ENCODE measurements around the gene AK8.

Gene AK8

GRCh38 chr9:132679946-132680625 lies 198.0 kb downstream of the AK8 start:
- TF ChIP-seq ELF4 (IDR thresholded peaks at IDR 0.05) = no peak
- no peak for TF ChIP-seq SP1 (IDR thresholded peaks at IDR 0.05)
- TF ChIP-seq NFRKB (IDR thresholded peaks at IDR 0.05) = no peak
- TF ChIP-seq CTBP1 (IDR thresholded peaks at IDR 0.05; ENCODE audit: borderline replicate concordance) = no peak
- no peak for TF ChIP-seq LEF1 (IDR thresholded peaks at IDR 0.05; ENCODE audit: borderline replicate concordance)
- TF ChIP-seq FOXA1 (IDR thresholded peaks at IDR 0.05) = no peak
- no peak for TF ChIP-seq BHLHE40 (IDR thresholded peaks at IDR 0.05; ENCODE audit: borderline replicate concordance)
- no peak for TF ChIP-seq ARNT (IDR thresholded peaks at IDR 0.05)
- TF ChIP-seq HDGF (IDR thresholded peaks at IDR 0.05; ENCODE audit: borderline replicate concordance) = no peak
- no peak for TF ChIP-seq TARDBP (IDR thresholded peaks at IDR 0.05)
- no peak for TF ChIP-seq SUZ12 (IDR thresholded peaks at IDR 0.05)
- TF ChIP-seq ZNF384 (IDR thresholded peaks at IDR 0.05) = no peak
- no peak for TF ChIP-seq PKNOX1 (IDR thresholded peaks at IDR 0.05)
- no peak for TF ChIP-seq L3MBTL2 (conservative IDR thresholded peaks at IDR 0.05)
- TF ChIP-seq FOXK2 (IDR thresholded peaks at IDR 0.05) = no peak
- TF ChIP-seq FOXM1 (IDR thresholded peaks at IDR 0.05; ENCODE audit: borderline replicate concordance) = no peak
- POLR2A ChIA-PET = interaction anchor here (1.2 to 1.8 kb wide), 2 partner anchors 9 to 12 kb away, joined by 3 to 6 read pairs; partner anchors contain the start of gene GTF3C4
- CTCF ChIA-PET = no interaction called here
- no peak for DNase-seq (ENCODE audit: extremely low spot score)

GRCh38 chr9:132677976-132678375 lies 200.1 kb downstream of the AK8 start:
- ChIA-PET CTCF (no interaction called here), POLR2A (no interaction called here)
- TF ChIP-seq SUZ12 (IDR thresholded peaks at IDR 0.05) (no peak), HDGF (IDR thresholded peaks at IDR 0.05; ENCODE audit: borderline replicate concordance) (no peak), FOXM1 (IDR thresholded peaks at IDR 0.05; ENCODE audit: borderline replicate concordance) (no peak), PKNOX1 (IDR thresholded peaks at IDR 0.05) (no peak), ZNF384 (IDR thresholded peaks at IDR 0.05) (no peak), CTBP1 (IDR thresholded peaks at IDR 0.05; ENCODE audit: borderline replicate concordance) (no peak), ARNT (IDR thresholded peaks at IDR 0.05) (no peak), BHLHE40 (IDR thresholded peaks at IDR 0.05; ENCODE audit: borderline replicate concordance) (no peak), NFRKB (IDR thresholded peaks at IDR 0.05) (no peak)
- DNase-seq (ENCODE audit: extremely low spot score) = no peak
